Dermis microvascular lymphatic vessel endothelial cell (primary cell): Measurements from ENCODE around the gene RNF208. TPM values are rescaled to one million over a fixed set of nuclear protein-coding genes. Genes with fewer than 3 reads are reported as not detected.

Experiments
- DNase-seq, 2 donors: peaks; one replicate each; pipeline versions ENCODE4 v3.0.0 to v3.0.0-alpha.2; 2010; ENCODE audit warnings: low read depth in 2 of 2
- total RNA-seq: library from RNA; depleted of rRNA; stranded (reverse); fragments of >200 nt; gene quantifications from 2 replicates; pipeline ENCODE4 v1.2.1, GENCODE V29; 2014

Gene RNF208
- total RNA-seq, 1 donor from 2014 or later: under 0.01 TPM

GRCh38 chr9:137228506-137228967, 6.5 kb upstream of the RNF208 start:
- no peak for DNase-seq

GRCh38 chr9:137227853-137228505, 5.9 kb upstream of the RNF208 start:
- DNase-seq: no peak

GRCh38 chr9:137227054-137227852, 5.2 kb upstream of the RNF208 start, which contains the start of gene RNF224:
RNF224 (plus strand) TSS chr9:137227502; CDS start chr9:137228336, 834 bp downstream.
- peak; percentile 47 to 78 for DNase-seq

GRCh38 chr9:137226338-137227053, 4.5 kb upstream of the RNF208 start:
- no peak for DNase-seq

GRCh38 chr9:137225699-137226331, 3.8 kb upstream of the RNF208 start:
- DNase-seq: no peak

DNA sequence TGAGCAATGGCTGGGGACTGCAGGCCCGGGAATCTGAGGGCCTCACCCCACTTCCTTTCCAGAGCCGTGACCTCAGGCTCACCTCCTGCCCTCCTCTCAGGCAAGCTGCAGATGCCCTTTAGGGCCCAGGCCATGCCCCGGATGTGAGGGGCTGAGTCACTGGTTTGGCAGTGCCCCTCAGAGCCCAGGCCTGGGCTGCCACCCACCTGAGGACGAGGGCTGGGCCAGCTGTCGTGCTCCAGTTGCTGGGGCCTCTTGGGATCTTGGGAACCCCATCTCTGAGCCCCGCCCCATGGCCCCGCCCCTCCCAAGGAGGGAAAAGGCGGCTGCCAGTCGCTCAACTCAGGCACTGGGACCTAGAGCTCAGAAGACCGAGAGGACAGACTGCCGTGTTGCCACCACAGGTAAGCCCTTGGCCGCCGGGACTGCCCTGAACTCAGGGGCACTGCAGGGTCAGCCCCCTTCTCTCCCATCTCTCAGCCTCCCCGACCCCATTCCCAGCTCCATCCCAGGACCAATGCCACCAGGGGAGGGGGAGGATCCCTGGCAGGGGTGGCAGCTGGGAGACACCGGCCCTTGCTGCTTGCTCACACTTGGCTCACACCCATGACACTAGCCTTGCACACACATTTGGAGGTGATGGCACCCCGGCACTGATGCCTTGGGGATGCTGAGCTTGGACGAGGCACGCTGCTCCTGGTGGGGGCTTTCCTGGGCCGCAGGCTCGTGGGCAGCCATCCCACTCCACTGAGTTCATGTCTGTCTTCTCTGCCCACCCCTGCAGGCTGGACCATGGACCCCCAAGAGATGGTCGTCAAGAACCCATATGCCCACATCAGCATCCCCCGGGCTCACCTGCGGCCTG, 3.0 kb upstream of the RNF208 start, which contains the start of gene CYSRT1:
Gene CYSRT1, plus strand, starts transcription at position 345 of the 865 bp plus-strand sequence. Its CDS starts 448 bp downstream, at position 793.
- DNase-seq: no peak

- peak; percentile 97 to 98 for DNase-seq
Measured at GRCh38 chr9:137223078-137223970, 1.3 kb upstream of the RNF208 start.

DNA sequence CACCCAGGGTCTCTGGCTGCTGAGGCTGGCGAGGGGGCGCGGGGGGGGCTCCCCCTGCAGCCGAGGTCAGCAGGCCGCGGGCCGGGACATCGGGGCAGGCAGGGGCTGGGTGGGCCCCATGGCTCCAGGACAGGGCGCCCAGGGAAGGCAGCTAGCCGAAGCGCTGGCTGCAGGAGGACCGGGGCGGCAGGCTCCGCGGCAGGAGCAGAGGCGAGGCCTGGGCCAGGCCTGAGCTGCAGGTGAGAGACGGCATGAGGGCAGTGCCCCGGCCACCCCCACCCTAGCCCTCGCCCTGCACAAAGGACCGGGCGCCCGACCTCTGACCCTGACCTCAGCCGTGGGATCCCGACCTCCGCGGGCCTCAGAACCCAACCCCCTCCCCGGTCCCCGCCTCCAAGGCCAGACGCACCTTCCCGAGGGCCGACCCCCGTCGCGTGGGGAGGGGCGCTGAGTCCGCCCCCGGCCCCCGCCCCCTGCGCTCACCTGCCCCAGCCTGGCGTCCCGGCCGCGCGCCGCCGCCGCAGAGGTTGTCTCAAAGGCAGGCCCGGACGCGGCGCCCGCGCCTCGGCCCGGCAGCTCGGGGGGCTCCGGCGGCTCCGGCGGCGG, 431 bp downstream of the RNF208 start:
- no peak for DNase-seq

DNA sequence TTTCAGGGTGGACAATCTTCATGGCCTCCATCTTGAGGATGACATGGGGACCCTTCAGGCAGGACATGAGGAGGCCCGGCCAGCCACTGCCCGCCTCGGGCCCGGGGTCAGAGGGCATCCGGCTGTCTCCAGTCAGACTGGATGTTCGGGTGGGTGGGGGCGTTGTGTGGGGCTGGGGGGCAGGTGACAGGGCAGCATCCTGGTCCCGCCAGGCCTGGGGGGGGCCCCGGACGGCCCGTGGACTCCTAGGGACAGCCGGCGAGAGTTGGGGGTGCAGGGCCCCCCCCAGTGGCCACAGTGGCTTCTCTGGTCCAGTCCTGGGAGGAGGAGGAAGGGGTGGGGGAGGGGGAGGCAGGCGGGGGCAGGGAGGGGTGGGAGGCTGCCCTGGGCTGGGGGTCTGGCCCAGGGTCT, 940 bp downstream of the RNF208 start:
- DNase-seq: no peak

- no peak for DNase-seq
Measured at GRCh38 chr9:137220317-137221094, 1.5 kb downstream of the RNF208 start.

DNA sequence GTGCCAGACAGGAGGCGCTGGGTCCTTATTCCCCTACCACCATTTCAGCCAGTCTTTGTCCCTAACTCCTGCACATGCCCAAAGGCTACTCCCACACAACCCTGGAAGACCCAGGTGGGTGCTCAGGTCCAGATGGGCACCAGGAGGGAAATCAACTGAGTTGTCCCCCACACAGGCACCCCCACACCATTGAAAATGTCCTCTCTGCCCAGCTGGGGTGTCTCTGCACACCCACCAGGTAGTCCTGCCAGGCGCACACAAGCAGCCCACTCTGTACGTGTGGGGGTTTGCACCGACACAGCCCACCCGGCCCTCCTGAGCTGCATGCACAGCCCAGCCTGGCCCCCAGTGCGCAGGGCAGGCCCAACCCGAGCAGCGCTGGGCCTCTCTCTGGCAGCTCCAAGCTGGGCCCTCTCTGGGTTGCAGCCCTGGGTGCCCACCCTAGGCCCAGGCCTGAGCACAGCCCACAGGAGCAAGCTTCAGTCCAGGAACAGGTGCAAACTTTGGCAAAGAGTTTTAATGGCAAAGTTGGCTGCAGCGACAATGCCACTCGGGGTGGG, 2.2 kb downstream of the RNF208 start:
- no peak for DNase-seq

DNA sequence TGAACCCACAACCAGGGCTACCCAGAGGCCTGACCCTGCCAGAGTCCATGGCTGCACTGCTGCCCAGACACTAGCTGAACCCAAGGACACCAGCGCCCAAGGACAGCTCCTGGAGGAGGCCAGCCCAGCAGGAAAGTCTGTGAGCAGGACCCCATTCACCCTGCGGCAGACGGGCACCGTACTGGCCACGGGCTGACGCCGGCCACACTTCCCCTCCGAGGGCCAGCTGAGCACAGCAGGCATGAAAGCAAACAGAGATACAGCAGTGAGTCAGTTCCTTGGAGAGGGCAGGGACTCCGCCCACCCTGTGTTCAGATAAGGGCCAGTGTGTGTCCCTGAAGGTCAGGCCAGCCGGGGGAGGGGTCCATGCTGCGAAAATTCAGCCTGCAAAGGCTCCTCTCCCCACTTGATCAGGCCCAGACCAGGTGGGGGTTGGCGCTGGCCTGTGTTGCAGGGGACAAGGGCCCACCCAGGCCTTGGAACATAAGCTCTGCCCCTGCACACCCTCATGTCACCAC, 3.2 kb downstream of the RNF208 start:
- no peak for DNase-seq

GRCh38 chr9:137218212-137218753, 3.8 kb downstream of the RNF208 start:
- DNase-seq: no peak

GRCh38 chr9:137217276-137218211, 4.5 kb downstream of the RNF208 start:
- no peak for DNase-seq

- DNase-seq: no peak
Measured at GRCh38 chr9:137216188-137216965, 5.7 kb downstream of the RNF208 start.
